ENCODE measurements around the gene FFAR2.

DNA sequence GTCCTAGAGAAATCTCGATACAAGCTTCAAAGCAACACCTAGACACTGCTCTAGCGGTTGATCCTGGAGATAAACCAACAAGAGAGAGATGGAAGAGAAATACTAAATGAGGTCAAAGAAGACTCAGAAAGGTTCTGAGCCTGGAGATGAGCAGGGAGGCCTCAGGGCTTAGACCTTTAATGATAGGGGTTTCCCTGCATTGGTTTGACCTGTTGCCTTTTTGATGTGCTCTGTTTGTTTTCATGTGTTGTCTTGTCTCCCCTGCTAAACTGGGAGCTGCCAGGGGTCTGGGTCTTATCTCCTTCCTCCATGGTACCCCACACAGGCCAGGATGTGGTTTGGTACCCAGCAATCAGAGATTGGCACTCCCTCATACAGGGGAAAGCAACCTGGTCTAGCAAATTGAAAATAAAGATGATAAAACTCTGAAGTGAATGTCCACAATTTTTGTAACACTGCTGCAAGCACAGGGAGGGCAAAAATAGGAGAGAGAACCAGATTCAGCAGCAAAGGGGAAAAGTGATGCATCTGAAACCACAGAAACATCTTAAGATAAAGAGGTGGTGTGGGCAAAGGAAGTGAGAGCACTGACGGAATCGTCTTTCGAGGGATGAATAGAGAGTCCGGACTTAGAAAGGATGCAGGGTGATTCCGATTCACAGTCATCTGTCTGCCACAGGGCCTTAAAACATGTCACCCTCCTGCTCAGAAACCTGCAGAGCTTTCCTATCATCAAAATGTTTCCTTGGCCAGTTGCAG, 3.5 kb downstream of the FFAR2 start:
- TF ChIP-seq, protein P1, sequence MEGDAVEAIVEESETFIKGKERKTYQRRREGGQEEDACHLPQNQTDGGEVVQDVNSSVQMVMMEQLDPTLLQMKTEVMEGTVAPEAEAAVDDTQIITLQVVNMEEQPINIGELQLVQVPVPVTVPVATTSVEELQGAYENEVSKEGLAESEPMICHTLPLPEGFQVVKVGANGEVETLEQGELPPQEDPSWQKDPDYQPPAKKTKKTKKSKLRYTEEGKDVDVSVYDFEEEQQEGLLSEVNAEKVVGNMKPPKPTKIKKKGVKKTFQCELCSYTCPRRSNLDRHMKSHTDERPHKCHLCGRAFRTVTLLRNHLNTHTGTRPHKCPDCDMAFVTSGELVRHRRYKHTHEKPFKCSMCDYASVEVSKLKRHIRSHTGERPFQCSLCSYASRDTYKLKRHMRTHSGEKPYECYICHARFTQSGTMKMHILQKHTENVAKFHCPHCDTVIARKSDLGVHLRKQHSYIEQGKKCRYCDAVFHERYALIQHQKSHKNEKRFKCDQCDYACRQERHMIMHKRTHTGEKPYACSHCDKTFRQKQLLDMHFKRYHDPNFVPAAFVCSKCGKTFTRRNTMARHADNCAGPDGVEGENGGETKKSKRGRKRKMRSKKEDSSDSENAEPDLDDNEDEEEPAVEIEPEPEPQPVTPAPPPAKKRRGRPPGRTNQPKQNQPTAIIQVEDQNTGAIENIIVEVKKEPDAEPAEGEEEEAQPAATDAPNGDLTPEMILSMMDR (IDR thresholded peaks at IDR 0.05 in 2 of 3, conservative IDR thresholded peaks at IDR 0.05 in 1 of 3; ENCODE audit: insufficient read depth in 2 of 3, low read depth in 1 of 3, low read length in 3 of 3): no peak
- no peak for TF ChIP-seq NFIC (IDR thresholded peaks at IDR 0.05)
- TF ChIP-seq CBX1 (IDR thresholded peaks at IDR 0.05; ENCODE audit: low read depth): no peak
- TF ChIP-seq, protein P2, sequence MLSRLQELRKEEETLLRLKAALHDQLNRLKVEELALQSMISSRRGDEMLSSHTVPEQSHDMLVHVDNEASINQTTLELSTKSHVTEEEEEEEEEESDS (CRISPR knock-in tag; IDR thresholded peaks at IDR 0.05): no peak
- TF ChIP-seq GTF2F1 (IDR thresholded peaks at IDR 0.05; ENCODE audit: low read depth, low read length): no peak
- TF ChIP-seq TCF7L2 (IDR thresholded peaks at IDR 0.05; ENCODE audit: low read depth, low read length): no peak
